HFFc6 (cell line): ENCODE results near the gene KCNMA1. TPM values are rescaled to one million over a fixed set of nuclear protein-coding genes. Genes with fewer than 3 reads are reported as not detected.

Experiments
- DNase-seq: peaks from one replicate; pipeline ENCODE4 v3.0.0-alpha.2; 2018
- H3K27ac Mint-ChIP-seq: 2 replicates; pipeline ENCODE4 v1.8.0; 2020; ENCODE audit warnings: mild to moderate bottlenecking, mixed read lengths
- H3K27me3 Mint-ChIP-seq: 2 replicates; pipeline ENCODE4 v1.8.0; 2021; ENCODE audit warnings: mild to moderate bottlenecking, moderate library complexity, mixed read lengths; ENCODE audit not compliant: insufficient read depth
- H3K36me3 Mint-ChIP-seq: 2 replicates; pipeline ENCODE4 v1.8.0; 2021; ENCODE audit warnings: low read depth, mixed read lengths
- H3K4me1 Mint-ChIP-seq: 2 replicates; pipeline ENCODE4 v1.8.0; 2020; ENCODE audit warnings: low read depth, mixed read lengths
- H3K4me3 Mint-ChIP-seq: 2 replicates; pipeline ENCODE4 v1.8.0; 2020; ENCODE audit warnings: mild to moderate bottlenecking, moderate library complexity, mixed read lengths
- H3K9me3 Mint-ChIP-seq: 2 replicates; pipeline ENCODE4 v1.8.0; 2020; ENCODE audit warnings: mild to moderate bottlenecking, mixed read lengths
- CTCF ChIP-seq: fragments of 200-600 bp; sonication (generic); IDR thresholded peaks from 2 replicates; pipeline ENCODE4 v1.5.0; 2021; ENCODE audit warnings: antibody characterized with exemption, mild to moderate bottlenecking
- total RNA-seq, 6 experiments: library from RNA; stranded (reverse); fragmentation: NEBNext Ultra II Directional; extraction: Animal tissue kit (Norgen Biotek cat#: 25700); gene quantifications; 2 replicates in 1 of 6; 3 replicates in 5 of 6; pipeline ENCODE4 v1.2.3, GENCODE V29; 2021

KCNMA1 gene
- total RNA-seq, 6 experiments from 2014 or later: 87.1 to 191 (median 93.5) TPM

GRCh38 chr10:77027141-77027540, 610.5 kb downstream of the KCNMA1 start:
- no peaks in the 10 kb centered on the region; the same call in 1 of the 2 replicates for H3K27me3 Mint-ChIP-seq

GRCh38 chr10:77026148-77026547, 611.5 kb downstream of the KCNMA1 start:
- H3K4me3 Mint-ChIP-seq: no peak overlapping the region

More at GRCh38 chr10:77027141-77027540, 610.5 kb downstream of the KCNMA1 start:
- Mint-ChIP-seq H3K36me3 (peaks cover 7% of the 10 kb centered on the region; the same call in 1 of the 2 replicates), H3K9me3 (no peaks in the 10 kb centered on the region), H3K4me1 (peaks cover 9% of the 10 kb centered on the region), H3K4me3 (no peak overlapping the region), H3K27ac (no peak overlapping the region)
- DNase-seq: no peak
- TF ChIP-seq CTCF: no peak

GRCh38 chr10:77024461-77024860, 613.1 kb downstream of the KCNMA1 start:
- DNase-seq: no peak
- H3K27me3 Mint-ChIP-seq: no peaks in the 10 kb centered on the region; the same call in 1 of the 2 replicates
- TF ChIP-seq CTCF: no peak
- H3K36me3 Mint-ChIP-seq: peaks cover 7% of the 10 kb centered on the region; the same call in 1 of the 2 replicates
- H3K9me3 Mint-ChIP-seq: no peaks in the 10 kb centered on the region
- no peak overlapping the region for H3K4me3 Mint-ChIP-seq
- peaks cover 3% of the 10 kb centered on the region for H3K4me1 Mint-ChIP-seq
- no peak overlapping the region for H3K27ac Mint-ChIP-seq

More at GRCh38 chr10:77026148-77026547, 611.5 kb downstream of the KCNMA1 start:
- no peak for DNase-seq
- peaks cover 7% of the 10 kb centered on the region; the same call in 1 of the 2 replicates for H3K36me3 Mint-ChIP-seq
- H3K27me3 Mint-ChIP-seq: no peaks in the 10 kb centered on the region; the same call in 1 of the 2 replicates
- H3K27ac Mint-ChIP-seq: no peak overlapping the region
- no peaks in the 10 kb centered on the region for H3K9me3 Mint-ChIP-seq
- TF ChIP-seq CTCF: no peak
- peaks cover 9% of the 10 kb centered on the region for H3K4me1 Mint-ChIP-seq

- peaks cover 7% of the 10 kb centered on the region; the same call in 1 of the 2 replicates for H3K36me3 Mint-ChIP-seq
- no peaks in the 10 kb centered on the region for H3K9me3 Mint-ChIP-seq
- H3K4me3 Mint-ChIP-seq: no peak overlapping the region
- H3K4me1 Mint-ChIP-seq: no peaks in the 10 kb centered on the region
- TF ChIP-seq CTCF: no peak
- H3K27me3 Mint-ChIP-seq: no peaks in the 10 kb centered on the region; the same call in 1 of the 2 replicates
- DNase-seq: no peak
- H3K27ac Mint-ChIP-seq: no peak overlapping the region
These were observed 614.2 kb downstream of the KCNMA1 start for GRCh38 chr10:77023396-77023795.

GRCh38 chr10:77022671-77023070, 614.9 kb downstream of the KCNMA1 start:
- no peaks in the 10 kb centered on the region for H3K9me3 Mint-ChIP-seq
- no peak for DNase-seq
- no peak overlapping the region for H3K4me3 Mint-ChIP-seq
- H3K27me3 Mint-ChIP-seq: no peaks in the 10 kb centered on the region; the same call in 1 of the 2 replicates
- TF ChIP-seq CTCF: no peak
- no peaks in the 10 kb centered on the region for H3K4me1 Mint-ChIP-seq
- H3K36me3 Mint-ChIP-seq: peaks cover 7% of the 10 kb centered on the region; the same call in 1 of the 2 replicates
- H3K27ac Mint-ChIP-seq: no peak overlapping the region
